ENCODE measurements around the gene RIN3.

- TF ChIP-seq POLR2A (IDR thresholded peaks at IDR 0.05) (no peak), POLR2AphosphoS5 (IDR thresholded peaks at IDR 0.05) (no peak)
Measured at GRCh38 chr14:92704821-92705220, 191.2 kb downstream of the RIN3 start.

Data from gastroesophageal sphincter (tissue), 2 donors.